Stimulated activated CD4-positive, alpha-beta T cell treated with anti-CD3 and anti-CD28 coated beads, Interleukin-4, amount 100 ng/mL, for 24 hours (primary cell): Measurements from ENCODE around the gene APIP.
"Not testable (repeated sequence)": the region's sequence is repeated elsewhere in the genome, so short reads cannot be mapped to it uniquely, and the experiment has no call there.

Experiments
- DNase-seq: peaks from one replicate; pipeline ENCODE4 v3.0.0-alpha.2; 2020

APIP gene

DNA sequence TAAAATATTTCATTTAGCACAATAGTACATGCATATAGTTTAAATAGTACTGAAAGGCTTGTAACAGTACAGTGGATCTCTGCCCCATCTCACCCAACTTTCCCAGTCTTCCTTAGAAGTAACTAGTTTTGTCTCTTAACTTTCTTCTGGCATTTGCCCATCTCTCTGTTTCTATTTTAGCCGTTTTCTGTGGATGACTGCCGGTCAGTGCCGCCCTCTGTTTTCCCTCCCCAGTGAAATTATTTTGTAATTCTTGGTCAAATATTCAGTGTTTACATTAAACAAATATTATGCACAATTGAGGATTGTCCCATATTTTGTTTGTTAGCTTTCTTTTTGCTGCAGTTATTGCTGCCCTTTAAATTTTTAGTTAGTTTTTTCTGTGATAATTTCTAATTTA, 8.5 kb upstream of the APIP start:
- no peak for DNase-seq

DNA sequence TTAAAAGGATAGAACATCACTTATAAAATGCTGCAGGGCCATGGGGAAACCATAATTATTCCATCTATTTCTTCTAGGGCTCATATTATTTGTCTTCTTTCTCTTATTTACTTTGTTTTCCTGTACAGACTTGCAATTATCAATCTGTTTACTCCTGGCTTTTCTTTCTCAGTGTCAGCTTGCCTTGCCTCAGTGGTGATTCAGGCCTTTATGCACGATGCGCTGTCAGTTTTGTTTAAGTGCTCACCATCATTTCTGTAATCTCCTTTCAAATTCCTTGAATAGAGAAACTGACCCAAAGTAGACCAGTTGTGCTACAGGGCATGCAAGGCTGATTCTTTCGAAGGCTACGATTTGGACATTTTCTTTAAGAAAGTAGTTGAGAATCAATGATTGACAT, 5.0 kb upstream of the APIP start:
- DNase-seq = no peak

DNA sequence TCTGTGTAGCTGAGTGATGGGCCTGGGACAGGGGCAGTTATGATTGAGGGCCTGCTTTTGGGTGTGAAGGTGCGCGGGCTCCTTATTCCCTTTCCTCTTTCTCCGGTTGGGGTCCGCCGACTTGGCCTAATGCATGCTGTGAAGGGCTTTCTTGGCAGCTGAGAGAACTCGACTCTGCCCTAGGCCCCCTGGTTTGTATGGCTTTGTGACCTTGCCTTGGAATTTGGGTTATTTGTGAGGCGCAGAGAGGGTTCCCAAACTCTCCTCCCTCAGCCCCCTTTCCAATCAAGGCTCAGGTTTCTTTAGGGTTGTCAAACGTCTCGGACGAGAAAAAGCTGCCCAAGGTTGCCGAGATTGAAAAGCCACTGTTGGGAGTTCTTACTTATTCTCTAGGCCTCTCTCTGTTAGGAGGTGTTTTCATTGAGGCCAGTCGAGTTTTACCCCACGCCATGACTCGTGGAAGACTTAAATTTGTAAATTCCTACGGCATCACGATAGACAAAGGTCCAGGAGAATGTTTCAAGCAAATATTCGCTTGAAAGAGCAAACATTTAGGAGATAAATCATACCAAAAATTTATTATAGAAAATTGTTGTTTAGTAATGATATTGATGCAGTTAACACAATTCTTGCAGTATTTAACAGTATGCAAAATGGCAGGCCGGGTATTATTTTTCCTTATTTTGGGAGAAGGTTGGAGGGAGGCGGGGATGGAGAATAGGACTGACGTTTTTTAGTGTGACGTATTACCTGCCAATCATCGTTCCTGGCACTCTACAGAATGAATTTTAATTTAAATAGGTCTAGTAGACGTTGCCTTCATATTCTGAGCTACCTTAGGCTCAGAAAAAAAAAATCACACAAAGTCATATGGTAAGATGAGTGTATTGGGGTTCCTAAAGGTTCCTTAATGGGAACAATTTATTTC, 928 bp upstream of the APIP start:
- no peak for DNase-seq

DNA sequence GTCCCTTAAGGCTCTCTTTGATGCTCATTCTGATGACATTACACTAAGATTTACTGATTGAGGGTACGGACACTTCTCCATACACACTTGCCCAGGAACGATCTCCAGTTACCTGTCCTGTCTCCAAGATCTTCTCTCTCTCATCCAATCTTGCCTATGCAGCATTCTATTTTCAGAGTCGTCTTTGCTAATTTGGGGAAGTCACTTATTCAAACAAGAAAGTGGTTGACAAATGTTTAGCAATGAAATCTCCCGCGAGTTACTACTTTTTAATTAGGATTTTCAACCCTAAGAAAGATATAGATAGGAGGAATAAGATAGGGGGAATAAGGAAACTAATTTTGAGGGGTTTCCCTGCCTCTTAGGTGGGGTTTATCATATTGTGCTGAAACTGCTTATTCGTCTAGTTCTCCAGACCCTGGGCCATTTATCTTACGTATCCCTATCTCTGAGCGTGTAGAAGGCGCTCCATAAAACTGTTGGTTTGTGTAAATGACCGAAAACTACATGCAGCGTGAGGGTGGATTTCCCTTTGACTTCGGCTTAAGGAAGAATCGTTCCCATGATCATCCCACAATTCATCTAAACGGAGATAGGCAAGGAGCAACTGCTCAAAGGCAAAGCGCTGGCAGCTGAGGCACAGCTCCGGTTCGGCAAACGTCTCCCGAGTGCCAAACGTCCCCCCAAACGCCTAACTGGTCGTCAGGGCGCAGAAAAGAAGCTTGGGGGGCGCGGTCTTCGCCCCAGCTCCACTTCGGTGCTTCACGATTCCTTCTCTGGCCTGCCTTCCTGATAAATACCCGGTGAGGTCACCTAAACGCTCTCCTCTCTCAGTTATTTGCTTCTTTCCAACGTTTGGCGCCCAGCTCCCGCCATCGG, 804 bp downstream of the APIP start:
- no peak for DNase-seq

DNA sequence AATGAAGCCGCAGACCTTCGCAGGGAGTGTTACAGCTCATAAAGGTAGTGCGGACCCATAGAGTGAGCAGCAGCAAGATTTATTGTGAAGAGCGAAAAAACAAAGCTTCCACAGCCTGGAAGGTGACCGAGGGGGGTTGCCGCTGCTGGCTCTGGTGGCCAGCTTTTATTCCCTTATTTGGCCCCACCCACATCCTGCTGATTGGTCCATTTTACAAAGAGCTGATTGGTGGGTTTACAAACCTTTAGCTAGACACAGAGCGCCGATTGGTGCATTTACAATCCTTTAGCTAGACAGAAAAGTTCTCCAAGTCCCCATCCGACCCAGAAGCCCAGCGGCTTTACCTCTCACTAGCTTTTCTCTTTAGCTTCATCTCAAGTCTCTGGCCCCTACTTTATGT, 2.6 kb downstream of the APIP start:
- not testable (repeated sequence) for DNase-seq

DNA sequence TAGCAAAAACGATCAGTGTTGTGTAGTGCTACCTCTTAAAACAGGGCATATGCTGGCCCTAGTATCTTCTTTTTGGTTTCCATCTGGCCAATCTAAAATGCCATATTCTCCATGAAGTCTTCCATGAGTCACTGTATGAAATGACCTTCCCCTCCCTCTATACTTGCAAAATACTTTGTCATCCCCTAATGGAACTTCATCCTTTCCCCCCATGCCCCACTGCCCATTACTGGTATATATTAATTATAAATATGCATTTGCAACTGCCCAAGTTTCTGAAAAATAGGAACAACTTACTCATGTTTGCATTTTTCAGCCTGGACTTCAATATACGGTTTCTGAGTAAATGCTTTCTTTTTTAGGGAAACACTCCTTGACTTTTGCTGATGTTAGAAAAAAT, 4.5 kb downstream of the APIP start:
- DNase-seq = no peak

DNA sequence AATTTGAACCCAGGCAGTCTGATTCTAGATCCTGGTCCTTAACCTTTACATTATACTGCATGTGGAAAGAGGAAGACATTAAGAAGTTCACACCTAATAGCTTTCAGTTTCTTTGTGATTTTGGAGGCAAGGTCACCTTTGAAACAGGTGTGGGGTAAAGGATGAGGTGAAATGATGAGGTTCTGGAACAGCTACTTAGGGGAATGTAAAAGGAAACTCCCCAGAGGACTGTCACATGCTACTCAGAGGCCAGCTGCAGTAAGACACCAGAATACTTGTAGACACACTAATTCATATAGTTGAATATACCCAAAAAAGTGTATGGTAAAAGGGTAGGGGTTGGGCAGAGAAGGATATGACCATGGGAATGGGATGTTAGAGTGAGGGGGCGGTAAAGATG, 5.4 kb downstream of the APIP start:
- DNase-seq = no peak

DNA sequence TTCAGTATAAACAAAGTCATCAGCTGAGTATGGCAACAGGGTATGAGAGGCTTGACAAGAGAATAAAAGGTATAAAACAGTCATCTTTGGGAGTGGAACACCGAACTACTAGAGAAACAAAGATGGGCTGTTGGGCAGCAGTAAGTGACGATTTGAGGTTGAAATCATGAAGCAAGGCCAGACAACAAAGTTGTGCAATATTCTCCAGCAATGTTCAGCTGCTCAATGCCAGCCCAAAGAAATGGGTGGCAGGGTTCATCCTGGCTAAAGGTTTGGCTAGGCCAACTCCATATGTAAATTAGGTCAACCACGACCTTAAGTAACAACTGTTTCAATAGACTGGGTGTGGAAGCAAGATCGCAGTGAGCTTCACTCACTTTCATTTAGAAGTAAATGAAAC, 6.2 kb downstream of the APIP start:
- DNase-seq = no peak

DNA sequence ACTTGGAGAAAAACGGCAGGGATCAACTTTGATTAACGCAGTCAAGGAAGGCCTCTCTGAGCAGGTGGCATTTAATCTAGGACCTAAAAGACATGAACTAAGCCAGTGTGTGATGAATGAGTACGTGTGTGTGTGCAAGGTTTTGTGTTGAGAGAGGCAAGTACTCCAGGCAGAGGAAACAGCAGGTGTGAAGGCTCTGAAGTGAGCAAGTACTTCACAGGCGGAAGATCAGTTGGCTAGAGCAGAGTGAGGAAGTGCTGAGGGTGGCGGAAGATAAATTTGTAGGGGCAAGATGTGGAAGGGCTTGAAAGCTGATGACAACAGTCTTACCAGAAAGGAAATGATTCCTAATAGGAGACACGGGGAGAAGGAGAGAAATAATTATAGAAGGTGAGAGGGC, 6.8 kb downstream of the APIP start:
- DNase-seq = no peak

DNA sequence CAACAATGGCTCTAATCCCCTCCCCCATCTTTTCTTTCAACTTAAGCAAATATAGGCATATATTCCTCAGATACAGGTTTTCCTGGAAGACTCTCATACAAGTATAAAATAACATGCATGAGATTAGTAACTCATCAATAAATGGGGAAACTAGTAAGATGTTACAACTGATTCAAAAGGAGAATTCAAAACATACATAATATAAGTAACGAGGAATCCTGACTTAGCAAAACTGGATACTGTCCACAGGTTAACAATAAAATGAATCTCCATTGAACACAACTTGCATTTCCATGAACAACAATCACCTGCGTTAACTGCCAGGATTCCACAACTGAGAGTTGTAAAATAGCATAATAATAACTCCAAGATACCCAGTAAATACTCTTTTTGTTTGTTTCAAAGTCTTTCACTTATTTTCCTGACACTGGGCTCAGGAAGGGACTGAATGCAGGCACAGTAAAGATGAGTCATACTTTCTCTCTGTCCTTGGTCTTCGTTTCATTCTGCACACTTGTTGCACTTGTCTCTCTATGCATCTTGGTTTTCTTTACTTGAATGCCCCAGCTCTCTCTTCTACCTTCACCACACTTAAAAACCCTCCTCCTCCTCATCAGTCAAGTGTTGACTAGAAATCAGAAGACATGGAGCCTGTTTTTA, 8.1 kb downstream of the APIP start:
- DNase-seq = no peak

DNA sequence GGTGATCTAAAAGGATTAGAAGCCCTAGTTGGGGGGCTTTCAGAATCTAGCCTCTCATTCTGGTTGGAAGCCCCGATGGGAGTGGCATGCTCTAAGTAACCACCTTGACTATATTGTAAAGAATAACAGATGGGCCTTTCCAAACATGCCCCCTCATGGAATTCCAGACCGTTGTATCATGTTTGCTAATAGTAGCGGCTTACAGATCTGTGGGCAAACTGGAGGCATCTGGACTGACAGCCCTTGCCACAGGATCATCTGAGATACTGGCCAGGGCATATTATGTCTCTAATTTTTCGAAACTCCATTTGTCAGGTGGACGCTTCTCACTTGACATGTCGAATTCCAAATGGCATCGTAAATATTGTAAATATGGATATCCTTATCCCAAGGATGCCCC, 10.5 kb downstream of the APIP start:
- no peak for DNase-seq

DNA sequence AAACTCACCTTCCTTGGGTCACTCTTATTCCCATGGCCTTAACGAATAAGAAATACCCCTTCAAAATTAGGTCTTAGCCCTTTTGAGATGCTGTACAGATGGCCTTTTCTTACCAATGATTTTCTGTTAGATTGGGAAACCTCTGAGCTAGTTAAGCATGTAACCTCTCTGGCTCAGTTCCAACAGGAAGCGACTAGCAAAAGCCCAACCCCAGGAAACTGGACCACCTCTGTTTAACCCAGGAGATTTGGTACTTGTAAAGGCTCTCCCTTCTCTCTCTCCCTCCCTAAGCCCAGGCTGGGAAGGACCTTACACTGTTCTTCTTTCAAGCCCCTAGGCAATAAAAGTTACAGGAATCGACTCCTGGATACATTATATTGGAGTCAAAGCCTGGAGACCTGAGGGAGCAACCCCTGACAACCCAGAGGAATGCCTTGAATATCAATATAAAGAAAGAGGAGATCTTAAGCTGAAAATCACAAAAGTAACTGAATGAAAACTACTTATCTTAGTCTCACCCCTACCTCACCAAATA, 11.7 kb downstream of the APIP start:
- DNase-seq = no peak

DNA sequence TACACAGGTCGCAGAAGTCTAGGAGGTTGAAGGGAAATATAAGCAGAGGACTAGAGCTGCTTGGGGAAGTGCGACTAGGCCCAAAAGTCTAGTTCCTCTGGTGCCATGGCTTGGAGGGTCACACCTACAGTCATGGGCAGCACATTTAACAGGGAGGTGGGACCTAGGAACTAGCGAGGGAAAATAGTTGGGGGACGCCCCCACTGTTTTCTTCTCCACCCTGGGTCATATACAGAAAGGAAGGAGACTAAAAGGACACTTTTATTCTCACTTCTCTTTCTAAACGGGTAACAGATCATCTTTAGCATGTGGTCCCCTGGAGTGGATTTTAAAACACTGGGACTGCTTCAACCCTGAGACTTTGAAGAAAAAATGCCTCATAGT, 16.6 kb downstream of the APIP start:
- DNase-seq = no peak

DNA sequence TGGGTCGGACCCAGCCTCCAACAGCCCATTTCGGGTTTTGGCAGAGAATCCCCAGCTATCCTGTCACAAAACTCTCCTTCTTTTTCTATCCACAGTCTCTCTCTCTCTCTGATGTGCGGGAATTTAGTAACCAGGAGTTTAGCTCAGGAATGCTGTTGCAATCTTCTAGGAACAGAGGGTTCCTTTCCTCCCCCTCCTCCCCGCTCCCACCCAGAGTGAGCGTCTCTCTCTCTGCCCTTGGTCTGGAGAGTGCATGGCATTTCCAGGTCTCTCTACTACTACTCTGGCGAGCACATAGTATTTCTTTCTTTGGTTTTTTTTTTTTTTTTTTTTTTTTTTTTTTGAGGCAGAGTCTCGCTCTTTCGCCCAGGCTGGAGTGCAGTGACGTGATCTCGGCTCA, 17.7 kb downstream of the APIP start:
- DNase-seq = no peak

DNA sequence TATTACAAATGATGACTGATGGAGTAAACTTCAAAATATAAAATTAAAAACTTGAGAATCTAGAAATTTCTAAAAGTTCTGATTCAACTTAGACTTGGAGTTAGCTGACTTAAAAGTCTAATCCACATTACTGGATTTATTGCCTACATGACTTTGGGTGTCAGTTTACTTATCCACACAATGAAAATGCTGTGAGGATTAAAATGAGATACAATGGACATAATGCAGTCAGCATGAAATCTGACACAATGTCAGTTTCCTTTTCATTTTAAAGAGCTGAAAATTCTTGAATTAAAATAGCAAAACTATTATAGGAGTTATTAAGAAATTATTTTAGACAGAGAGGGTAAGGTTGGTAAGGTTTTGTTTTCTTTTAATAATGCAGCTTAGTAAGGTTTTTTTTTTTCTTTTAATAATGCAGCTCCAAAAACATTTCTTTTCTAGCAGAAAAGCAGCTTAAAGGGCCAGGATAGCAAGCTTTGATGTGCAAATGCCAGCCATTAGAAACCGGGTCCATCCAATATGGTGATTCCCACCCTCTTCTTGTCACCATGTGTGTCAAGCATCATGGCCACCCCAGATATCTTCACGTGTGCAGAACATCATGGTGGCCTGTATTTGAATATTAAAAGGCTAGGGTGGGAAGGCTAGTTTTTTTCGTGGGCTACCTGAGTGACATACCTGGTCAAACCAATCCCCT, 18.9 kb downstream of the APIP start:
- DNase-seq = no peak

DNA sequence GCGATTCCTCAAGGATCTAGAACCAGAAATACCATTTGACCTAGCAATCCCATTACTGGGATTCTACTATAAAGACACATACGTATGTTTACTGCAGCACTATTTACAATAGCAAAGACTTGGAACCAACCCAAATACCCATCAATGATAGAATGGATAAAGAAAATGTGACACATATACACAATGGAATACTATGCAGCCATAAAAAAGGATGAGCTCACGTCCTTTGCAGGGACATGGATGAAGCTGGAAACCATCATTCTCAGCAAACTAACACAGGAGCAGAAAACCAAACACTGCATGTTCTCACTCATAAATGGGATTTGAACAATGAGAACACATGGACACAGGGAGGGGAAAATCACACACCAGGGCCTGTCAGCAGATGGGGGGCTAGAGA, 20.0 kb downstream of the APIP start:
- DNase-seq = not testable (repeated sequence)

DNA sequence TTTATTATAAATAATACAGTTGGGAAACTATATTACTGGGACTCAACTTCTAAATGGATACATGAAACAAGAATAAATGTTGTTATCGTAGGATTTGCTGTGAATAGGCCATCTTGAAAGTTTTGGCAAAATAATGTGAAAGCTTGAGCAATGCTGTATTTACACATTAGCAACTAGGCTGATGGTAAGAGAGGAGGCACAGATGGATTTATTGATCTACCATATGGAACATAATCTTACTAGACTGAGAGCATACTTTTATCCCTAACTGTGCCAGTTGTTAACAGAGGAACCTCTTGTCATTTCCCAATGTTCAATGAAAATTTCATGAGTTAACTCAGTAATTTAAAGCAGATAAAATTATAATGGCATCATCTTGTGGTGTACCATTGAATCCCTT, 22.8 kb downstream of the APIP start:
- DNase-seq = no peak

DNA sequence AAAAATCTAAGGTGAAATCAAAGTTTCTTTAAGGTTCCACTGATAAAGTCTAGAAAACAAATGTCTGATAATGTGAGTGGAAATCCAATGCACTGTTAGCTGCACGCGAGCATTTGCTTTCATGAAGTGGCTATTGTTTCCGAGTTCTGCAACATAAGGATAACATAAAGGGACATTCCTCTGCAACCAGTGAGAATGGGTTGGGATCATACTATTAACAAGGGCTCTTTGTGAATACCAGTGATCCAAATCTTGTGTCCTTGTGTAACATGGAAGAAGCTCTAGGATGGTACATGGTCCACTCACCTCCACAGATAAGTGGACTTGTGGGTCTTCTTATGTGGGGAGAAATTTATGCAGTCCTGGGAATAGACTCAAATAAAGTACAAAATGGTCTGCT, 24.6 kb downstream of the APIP start:
- no peak for DNase-seq

DNA sequence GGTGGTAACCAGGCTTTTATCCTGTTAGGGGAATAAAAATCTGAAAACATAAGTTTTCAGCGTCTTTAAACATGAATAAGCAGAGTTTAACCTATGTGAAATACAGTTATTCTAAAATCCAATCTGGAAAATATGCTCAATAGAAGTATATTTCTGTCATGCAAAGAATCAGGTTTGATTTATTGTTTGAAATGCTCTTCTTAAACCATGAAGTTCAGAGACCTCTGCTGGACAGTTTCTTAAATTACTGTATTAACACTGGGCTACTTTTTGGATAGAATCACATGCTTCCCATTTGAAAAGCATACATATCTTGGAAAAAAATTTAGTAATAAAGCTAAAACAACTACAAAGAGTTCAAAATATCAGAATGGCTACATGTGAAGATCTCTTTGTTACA, 25.4 kb downstream of the APIP start:
- DNase-seq = no peak

DNA sequence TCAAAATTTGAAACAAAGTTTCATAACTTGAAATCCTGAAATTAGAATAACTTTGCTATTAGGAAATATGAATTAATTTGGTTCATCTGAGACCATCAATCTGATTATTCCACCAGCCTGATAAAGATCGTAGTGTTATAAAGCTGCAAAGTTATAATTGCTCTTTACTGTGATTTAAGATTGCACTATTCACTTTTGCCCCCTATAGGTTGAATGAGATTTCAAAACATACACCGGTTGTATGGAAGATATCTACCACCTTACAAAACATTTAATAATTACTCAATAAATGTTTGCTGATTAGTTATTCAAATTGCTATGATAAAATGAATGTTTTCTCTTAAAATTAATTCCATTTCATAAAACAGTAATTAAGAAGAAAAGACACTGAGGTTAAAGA, 26.1 kb downstream of the APIP start:
- no peak for DNase-seq

DNA sequence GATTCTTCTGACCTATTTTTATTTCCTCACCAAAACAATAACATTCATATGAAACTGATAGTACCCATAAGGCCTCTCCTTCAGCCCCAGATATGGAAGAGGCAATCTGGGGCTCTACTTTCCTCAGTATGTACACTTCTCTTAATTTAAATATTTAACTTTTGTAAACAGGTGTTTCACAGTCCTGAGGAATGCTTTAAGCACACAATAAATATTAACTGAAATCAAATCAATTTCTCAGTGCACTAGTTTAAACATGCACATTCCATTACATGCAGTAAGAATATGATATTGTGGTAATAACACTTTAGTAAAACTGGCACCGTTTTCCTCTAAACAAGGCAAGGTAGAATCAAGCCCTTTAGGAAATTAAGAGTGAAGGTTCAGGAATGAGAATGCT, 28.9 kb downstream of the APIP start:
- no peak for DNase-seq

DNA sequence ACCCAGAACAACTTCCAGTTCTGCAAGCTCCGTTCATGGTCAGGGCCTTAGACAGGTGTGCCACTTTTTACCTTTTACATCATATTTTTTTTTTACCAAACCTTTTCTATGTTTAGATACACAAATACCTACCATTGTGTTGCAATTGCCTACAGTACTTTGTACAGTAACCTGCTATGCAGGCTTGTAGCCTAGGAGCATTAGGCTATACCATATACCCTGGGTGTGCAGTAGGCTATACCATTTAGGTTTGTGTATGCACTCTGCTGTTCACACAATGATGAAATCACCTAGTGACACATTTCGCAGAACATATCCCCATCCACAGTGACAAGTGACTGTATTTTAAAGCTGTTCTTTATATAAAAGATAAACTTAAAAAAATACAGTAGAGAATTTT, 29.6 kb downstream of the APIP start:
- DNase-seq = no peak

DNA sequence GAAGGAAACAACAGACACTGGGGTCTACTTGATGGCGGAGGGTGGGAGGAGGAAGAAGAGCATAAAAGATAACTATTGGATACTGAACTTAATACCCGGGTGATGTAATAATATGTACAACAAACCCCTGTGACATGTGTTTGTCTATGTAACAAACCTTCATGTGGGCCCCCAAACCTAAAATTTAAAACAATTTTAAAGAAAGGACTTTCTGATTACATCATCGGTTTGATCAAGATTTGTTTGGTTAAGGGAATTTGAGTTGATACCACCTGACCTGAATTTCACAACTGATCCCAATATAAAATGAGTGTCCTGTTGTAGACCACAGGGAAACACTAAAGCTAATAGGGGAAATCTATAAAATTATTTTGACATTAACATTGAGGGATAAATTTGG, 34.3 kb downstream of the APIP start:
- no peak for DNase-seq
